ENCODE data around the gene CATSPERB.
"Not testable (repeated sequence)": the region's sequence is repeated elsewhere in the genome, so short reads cannot be mapped to it uniquely, and the experiment has no call there.

The CATSPERB gene

DNA sequence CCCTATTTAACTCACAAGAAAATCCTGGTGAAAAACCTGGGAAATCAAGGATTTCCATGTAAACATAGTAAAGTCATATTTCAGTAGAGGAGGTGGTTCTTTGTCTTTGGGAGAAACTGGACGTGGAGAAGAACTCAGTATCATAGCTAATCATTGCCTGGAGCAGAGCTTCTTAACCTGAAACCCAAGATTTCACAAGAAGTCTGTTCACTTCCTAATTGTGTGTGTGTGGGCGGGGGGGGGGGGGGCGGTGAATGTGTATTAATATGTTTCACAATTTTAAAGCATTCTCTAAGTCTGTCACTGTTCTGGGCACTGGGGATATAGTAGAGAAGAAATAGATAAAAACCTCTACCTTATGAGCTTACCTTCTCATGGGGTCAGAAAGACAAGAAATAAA, 125.0 kb downstream of the CATSPERB start:
- TF ChIP-seq, protein P1, sequence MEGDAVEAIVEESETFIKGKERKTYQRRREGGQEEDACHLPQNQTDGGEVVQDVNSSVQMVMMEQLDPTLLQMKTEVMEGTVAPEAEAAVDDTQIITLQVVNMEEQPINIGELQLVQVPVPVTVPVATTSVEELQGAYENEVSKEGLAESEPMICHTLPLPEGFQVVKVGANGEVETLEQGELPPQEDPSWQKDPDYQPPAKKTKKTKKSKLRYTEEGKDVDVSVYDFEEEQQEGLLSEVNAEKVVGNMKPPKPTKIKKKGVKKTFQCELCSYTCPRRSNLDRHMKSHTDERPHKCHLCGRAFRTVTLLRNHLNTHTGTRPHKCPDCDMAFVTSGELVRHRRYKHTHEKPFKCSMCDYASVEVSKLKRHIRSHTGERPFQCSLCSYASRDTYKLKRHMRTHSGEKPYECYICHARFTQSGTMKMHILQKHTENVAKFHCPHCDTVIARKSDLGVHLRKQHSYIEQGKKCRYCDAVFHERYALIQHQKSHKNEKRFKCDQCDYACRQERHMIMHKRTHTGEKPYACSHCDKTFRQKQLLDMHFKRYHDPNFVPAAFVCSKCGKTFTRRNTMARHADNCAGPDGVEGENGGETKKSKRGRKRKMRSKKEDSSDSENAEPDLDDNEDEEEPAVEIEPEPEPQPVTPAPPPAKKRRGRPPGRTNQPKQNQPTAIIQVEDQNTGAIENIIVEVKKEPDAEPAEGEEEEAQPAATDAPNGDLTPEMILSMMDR (IDR thresholded peaks at IDR 0.05; ENCODE audit: low read depth, low read length) = no peak
- H2AFZ ChIP-seq (ENCODE audit: low read depth, low read length) = no peak overlapping the region
- H3K4me3 ChIP-seq (ENCODE audit: low read length) = no peak overlapping the region
- no peaks in the 10 kb centered on the region for H3K79me2 ChIP-seq (ENCODE audit: low read length)
- no peak overlapping the region for H3K9ac ChIP-seq (ENCODE audit: low read length)
- H3K9me3 ChIP-seq (ENCODE audit: insufficient read depth, low read length) = no peaks in the 10 kb centered on the region
- H3K27ac ChIP-seq (ENCODE audit: low read length) = no peak overlapping the region
- no peaks in the 10 kb centered on the region for H4K20me1 ChIP-seq (ENCODE audit: insufficient read depth, low read length)
- no peaks in the 10 kb centered on the region for H3K4me1 ChIP-seq (ENCODE audit: low read length)
- no peaks in the 10 kb centered on the region for H3K27me3 ChIP-seq (ENCODE audit: low read depth, low read length)
- H3K36me3 ChIP-seq (replicated peaks; ENCODE audit: low read depth, low read length) = no peaks in the 10 kb centered on the region
- H3K4me2 ChIP-seq (ENCODE audit: low read length) = no peak overlapping the region

DNA sequence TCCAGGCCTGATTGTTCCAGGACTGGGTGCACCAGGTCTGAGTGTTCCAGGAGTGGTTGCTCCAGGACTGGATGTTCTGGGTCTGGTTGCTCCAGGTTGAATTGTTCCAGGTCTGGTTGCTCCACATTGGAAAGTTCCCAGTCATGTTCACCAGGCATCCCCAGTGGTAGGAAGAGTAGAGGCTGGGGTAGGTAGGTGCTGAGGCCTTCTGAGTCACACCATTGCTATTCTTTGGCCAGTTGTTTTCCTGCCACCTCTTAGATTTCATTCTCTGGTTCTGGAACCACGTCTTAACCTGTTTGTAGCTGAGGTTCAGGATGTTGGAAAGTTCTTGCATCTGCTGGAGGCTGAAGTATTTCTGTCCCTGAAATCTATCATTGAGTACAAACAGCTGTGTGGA, 127.3 kb downstream of the CATSPERB start:
- not testable (repeated sequence) for H3K9ac ChIP-seq (ENCODE audit: low read length); H3K79me2 ChIP-seq (ENCODE audit: low read length); H3K4me2 ChIP-seq (ENCODE audit: low read length); H3K4me1 ChIP-seq (ENCODE audit: low read length); H2AFZ ChIP-seq (ENCODE audit: low read depth, low read length); H3K36me3 ChIP-seq (replicated peaks; ENCODE audit: low read depth, low read length); H3K27ac ChIP-seq (ENCODE audit: low read length); H3K9me3 ChIP-seq (ENCODE audit: insufficient read depth, low read length); H3K27me3 ChIP-seq (ENCODE audit: low read depth, low read length); H3K4me3 ChIP-seq (ENCODE audit: low read length); H4K20me1 ChIP-seq (ENCODE audit: insufficient read depth, low read length)

DNA sequence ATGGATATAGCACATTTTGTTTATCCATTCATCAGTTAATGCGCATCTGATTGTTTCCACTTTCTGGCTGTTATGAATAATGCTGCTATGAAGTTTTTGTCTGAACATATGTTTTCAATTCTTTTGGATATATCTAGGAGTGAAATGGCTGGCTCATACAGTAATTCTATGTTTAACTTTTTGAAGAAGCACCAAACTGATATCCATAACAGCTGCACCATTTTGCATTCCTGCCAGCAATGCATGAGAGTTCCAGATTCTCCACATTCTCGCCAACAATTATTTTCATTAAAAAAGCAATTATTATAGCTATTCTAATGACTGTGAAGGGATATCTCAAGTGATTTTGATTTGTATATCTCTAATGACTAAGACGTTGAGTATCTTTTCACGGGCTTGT, 131.9 kb downstream of the CATSPERB start:
- TF ChIP-seq, protein P1 (IDR thresholded peaks at IDR 0.05; ENCODE audit: low read depth, low read length) = no peak
- no peak for TF ChIP-seq EZH2phosphoT487 (IDR thresholded peaks at IDR 0.05; ENCODE audit: low read depth)
- Histone ChIP-seq H3K79me2 (ENCODE audit: low read length) (no peaks in the 10 kb centered on the region), H3K9me3 (ENCODE audit: insufficient read depth, low read length) (no peaks in the 10 kb centered on the region; the same call in 1 of the 2 replicates), H3K27me3 (ENCODE audit: low read depth, low read length) (no peaks in the 10 kb centered on the region), H3K9ac (ENCODE audit: low read length) (no peak overlapping the region), H3K4me3 (ENCODE audit: low read length) (no peak overlapping the region), H3K36me3 (replicated peaks; ENCODE audit: low read depth, low read length) (no peaks in the 10 kb centered on the region), H3K4me1 (ENCODE audit: low read length) (no peaks in the 10 kb centered on the region), H3K4me2 (ENCODE audit: low read length) (no peak overlapping the region), H3K27ac (ENCODE audit: low read length) (no peak overlapping the region), H2AFZ (ENCODE audit: low read depth, low read length) (no peak overlapping the region), H4K20me1 (ENCODE audit: insufficient read depth, low read length) (no peaks in the 10 kb centered on the region)

DNA sequence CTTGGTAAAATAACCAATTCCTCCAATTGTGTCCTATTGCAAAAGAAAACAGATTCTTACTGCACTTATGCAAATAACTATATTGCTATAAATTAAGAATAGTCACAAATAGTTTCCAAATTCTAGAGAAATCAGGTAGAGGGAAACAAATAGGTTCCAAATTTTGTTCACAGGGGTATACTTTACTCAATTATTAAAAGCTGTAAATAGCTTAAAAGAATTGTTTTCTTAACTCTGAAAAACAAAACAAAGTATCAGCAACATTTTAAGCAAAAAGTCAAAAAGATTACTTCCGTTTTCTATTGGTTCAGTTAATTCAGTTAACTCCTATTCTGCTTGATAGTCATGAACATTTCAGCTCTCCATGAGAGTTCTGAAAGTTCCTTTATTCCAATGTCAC, 136.2 kb downstream of the CATSPERB start:
- Histone ChIP-seq H3K27ac (ENCODE audit: low read length) (no peak overlapping the region), H3K9me3 (ENCODE audit: insufficient read depth, low read length) (no peaks in the 10 kb centered on the region; the same call in 1 of the 2 replicates), H3K4me3 (ENCODE audit: low read length) (no peak overlapping the region), H3K9ac (ENCODE audit: low read length) (no peak overlapping the region), H2AFZ (ENCODE audit: low read depth, low read length) (no peak overlapping the region), H3K4me2 (ENCODE audit: low read length) (no peak overlapping the region), H4K20me1 (ENCODE audit: insufficient read depth, low read length) (no peaks in the 10 kb centered on the region), H3K4me1 (ENCODE audit: low read length) (no peaks in the 10 kb centered on the region), H3K79me2 (ENCODE audit: low read length) (no peaks in the 10 kb centered on the region), H3K27me3 (ENCODE audit: low read depth, low read length) (no peaks in the 10 kb centered on the region), H3K36me3 (replicated peaks; ENCODE audit: low read depth, low read length) (no peaks in the 10 kb centered on the region)
- TF ChIP-seq EZH2phosphoT487 (IDR thresholded peaks at IDR 0.05; ENCODE audit: low read depth) = no peak
- TF ChIP-seq, protein P1 (IDR thresholded peaks at IDR 0.05; ENCODE audit: low read depth, low read length) = no peak

DNA sequence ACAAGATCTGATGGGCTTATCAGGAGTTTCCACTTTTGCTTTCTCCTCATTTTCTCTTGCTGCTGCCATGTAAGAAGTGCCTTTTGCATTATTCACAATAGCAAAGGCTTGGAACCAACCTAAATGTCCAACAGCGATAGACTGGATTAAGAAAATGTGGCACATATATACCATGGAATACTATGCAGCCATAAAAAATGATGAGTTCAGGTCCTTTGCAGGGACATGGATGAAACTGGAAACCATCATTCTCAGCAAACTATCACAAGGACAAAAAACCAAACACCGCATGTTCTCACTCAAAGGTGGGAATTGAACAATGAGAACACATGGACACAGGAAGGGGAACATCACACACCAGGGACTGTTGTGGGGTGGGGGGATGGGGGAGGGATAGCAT, 137.9 kb downstream of the CATSPERB start:
- H3K4me2 ChIP-seq (ENCODE audit: low read length); H3K27me3 ChIP-seq (ENCODE audit: low read depth, low read length); H3K79me2 ChIP-seq (ENCODE audit: low read length); H3K36me3 ChIP-seq (replicated peaks; ENCODE audit: low read depth, low read length); H2AFZ ChIP-seq (ENCODE audit: low read depth, low read length); H3K9ac ChIP-seq (ENCODE audit: low read length); H3K4me1 ChIP-seq (ENCODE audit: low read length); H3K27ac ChIP-seq (ENCODE audit: low read length); H4K20me1 ChIP-seq (ENCODE audit: insufficient read depth, low read length); H3K4me3 ChIP-seq (ENCODE audit: low read length); H3K9me3 ChIP-seq (ENCODE audit: insufficient read depth, low read length): not testable (repeated sequence)

Measured in OCI-LY3 (cell line).